Stomach (tissue), 9 donors: Measurements from ENCODE around the gene DUSP7. TPM values are rescaled to one million over a fixed set of nuclear protein-coding genes. Genes with fewer than 3 reads are reported as not detected.
A peak's percentile ranks its signal among the peaks of the same experiment; 100 is the strongest.

ENCODE experiments used
- DNase-seq, 2 donors: peaks; one replicate each; pipeline versions ENCODE4 v3.0.0 to v3.0.0-alpha.2; 2013 to 2019
- H3K27ac ChIP-seq, 5 donors: fragments of 200-600 bp in 4 of 5; sonication (generic) in 4 of 5; one replicate each; pipeline ENCODE4 v1.5.1; 2013 to 2019; ENCODE audit warnings: mild to moderate bottlenecking in 1 of 5, moderate library complexity in 1 of 5
- H3K27me3 ChIP-seq, 3 donors: fragments of 200-600 bp; sonication (generic); one replicate each; pipeline ENCODE4 v1.5.1; 2017 to 2019; ENCODE audit warnings: mixed run types in 1 of 3
- H3K36me3 ChIP-seq, 4 donors: fragments of 200-600 bp; sonication (generic); 1 replicate in 3 of 4; 2 replicates in 1 of 4; pipeline ENCODE4 v1.5.1; 2016 to 2019
- H3K4me1 ChIP-seq, 4 donors: fragments of 200-600 bp; sonication (generic); one replicate each; pipeline ENCODE4 v1.5.1; 2016 to 2019
- H3K4me3 ChIP-seq, 4 donors: fragments of 200-600 bp; sonication (generic) in 3 of 4; one replicate each; pipeline ENCODE4 v1.5.1; 2016 to 2019; ENCODE audit warnings: mild to moderate bottlenecking in 1 of 4
- H3K9me3 ChIP-seq, 4 donors: fragments of 200-600 bp; sonication (generic); one replicate each; pipeline ENCODE4 v1.5.1; 2016 to 2019
- EP300 ChIP-seq: sonication (generic); formaldehyde crosslinking; IDR thresholded peaks from one replicate; pipeline ENCODE4 v1.6.1; 2017; ENCODE audit warnings: antibody characterized with exemption
- POLR2A ChIP-seq, 4 donors: fragments of 450-650 bp; IDR thresholded peaks; one replicate each; pipeline ENCODE4 v1.6.1; 2016; ENCODE audit warnings: antibody characterized with exemption in 4 of 4, control low read depth in 2 of 4, mild to moderate bottlenecking in 1 of 4, moderate library complexity in 1 of 4
- POLR2AphosphoS5 ChIP-seq, 3 donors: sonication (generic); formaldehyde crosslinking; IDR thresholded peaks; one replicate each; pipeline ENCODE4 v1.6.1; 2016; ENCODE audit warnings: antibody characterized with exemption in 3 of 3
- WGBS, 5 donors: extraction: QIAGEN DNeasy Blood & Tissue Kit in 3 of 5; methylation state at CpG; one replicate each; pipeline versions ENCODE4 v1.1.5 to v1.1.7; 2013 to 2018; 5-methylcytosine and 5-hydroxymethylcytosine counted together
- intact Hi-C: fragments of 100-400 bp; cut with DNase I; formaldehyde crosslinking; loops from one replicate; pipeline ENCODE4 v1.15.1; 2023; ENCODE audit warnings: low total_unique reads
- polyA plus RNA-seq, 3 donors: library from polyadenylated mRNA; stranded (reverse); fragments of 200-250 nt; gene quantifications; one replicate each; pipeline ENCODE4 v1.2.3, GENCODE V29; 2013
- total RNA-seq, 5 donors: library from RNA; depleted of rRNA; stranded (reverse); fragments of >200 nt; gene quantifications; one replicate each; pipeline versions ENCODE4 v1.1.0 to v1.2.3, GENCODE V29; 2014 to 2016
- TF ChIP-seq, protein P1 (sequence below), 7 experiments: fragments of 450-650 bp in 4 of 7; fragments of 200-600 bp in 3 of 7; sonication (generic) in 3 of 7; IDR thresholded peaks; one replicate each; pipeline ENCODE4 v1.5.1; 2016 to 2019; ENCODE audit warnings: antibody characterized with exemption in 7 of 7, control low read depth in 2 of 7, mild to moderate bottlenecking in 1 of 7
- donor health status: healthy with polysubstance abuse.
- donor health status: Bipolar disorder and iron deficiency.
- donor health status: healthy.

The DUSP7 gene
- total and polyA plus RNA-seq, 8 donors = 0.58 to 23.7 (median 5.0) TPM

DNA sequence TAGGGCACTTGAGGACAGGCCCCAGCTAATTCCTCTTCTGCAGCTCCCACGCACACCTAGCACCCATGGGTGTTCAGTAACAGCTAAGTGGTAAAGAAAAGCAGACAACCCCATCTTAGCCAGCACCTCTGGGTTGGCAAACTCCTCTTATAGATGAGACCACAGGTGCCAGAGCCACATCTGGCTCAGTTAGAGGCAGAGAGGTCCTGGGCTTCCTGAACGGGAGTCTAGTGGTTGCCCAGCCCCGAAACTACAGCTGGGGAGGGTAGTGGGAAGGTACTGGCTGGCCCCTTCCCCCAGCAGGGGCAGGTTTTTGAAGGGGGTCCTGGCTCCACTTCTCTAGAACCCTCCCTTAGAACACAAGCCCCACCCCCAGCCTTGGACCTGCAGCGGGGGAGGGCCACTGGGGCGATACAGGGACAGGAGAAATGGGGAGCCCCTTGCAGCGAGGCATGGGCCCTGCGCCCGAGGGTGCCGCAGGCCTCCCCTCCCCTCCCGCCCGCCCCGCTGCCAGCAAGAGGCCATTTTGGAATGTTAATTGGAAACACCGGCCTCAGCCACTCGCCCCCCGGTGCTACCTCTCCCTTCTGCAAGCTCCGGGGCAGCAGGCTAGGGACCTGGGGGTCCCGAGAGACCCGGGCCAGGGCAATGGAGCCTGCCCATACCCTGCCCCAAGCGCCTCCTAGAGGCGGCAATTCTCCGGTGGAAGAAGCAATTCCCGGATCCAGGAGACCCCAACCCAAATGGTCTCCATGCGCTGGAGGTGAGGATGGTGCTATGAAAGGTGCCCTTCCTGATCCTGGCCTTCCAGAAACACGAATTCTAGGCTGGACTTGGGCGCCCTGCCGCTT is 1.5 kb downstream of the DUSP7 start:
- TF ChIP-seq, protein P1, sequence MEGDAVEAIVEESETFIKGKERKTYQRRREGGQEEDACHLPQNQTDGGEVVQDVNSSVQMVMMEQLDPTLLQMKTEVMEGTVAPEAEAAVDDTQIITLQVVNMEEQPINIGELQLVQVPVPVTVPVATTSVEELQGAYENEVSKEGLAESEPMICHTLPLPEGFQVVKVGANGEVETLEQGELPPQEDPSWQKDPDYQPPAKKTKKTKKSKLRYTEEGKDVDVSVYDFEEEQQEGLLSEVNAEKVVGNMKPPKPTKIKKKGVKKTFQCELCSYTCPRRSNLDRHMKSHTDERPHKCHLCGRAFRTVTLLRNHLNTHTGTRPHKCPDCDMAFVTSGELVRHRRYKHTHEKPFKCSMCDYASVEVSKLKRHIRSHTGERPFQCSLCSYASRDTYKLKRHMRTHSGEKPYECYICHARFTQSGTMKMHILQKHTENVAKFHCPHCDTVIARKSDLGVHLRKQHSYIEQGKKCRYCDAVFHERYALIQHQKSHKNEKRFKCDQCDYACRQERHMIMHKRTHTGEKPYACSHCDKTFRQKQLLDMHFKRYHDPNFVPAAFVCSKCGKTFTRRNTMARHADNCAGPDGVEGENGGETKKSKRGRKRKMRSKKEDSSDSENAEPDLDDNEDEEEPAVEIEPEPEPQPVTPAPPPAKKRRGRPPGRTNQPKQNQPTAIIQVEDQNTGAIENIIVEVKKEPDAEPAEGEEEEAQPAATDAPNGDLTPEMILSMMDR (IDR thresholded peaks at IDR 0.05) = no peak
- TF ChIP-seq POLR2AphosphoS5 (IDR thresholded peaks at IDR 0.05) (no peak), POLR2A (IDR thresholded peaks at IDR 0.05) (no peak), EP300 (no peak)
- H3K36me3 ChIP-seq = peaks cover 19 to 38% (median 30%) of the 10 kb centered on the region in 4 donors
- peaks cover 41 to 69% (median 58%) of the 10 kb centered on the region in 4 donors for H3K4me1 ChIP-seq
- H3K27me3 ChIP-seq = no peaks in the 10 kb centered on the region
- intact Hi-C loops = no loop called here
- WGBS, 5 donors = 2 to 7% (median 4%) methylated on average over 9 to 26 of the region's 26 CpGs
- peak overlapping the region; percentile 58 to 82 (median 70) for H3K4me3 ChIP-seq
- DNase-seq = no peak
- H3K27ac ChIP-seq = peak overlapping the region; percentile 73 to 94 (median 90)
- H3K9me3 ChIP-seq = no peaks in the 10 kb centered on the region

DNA sequence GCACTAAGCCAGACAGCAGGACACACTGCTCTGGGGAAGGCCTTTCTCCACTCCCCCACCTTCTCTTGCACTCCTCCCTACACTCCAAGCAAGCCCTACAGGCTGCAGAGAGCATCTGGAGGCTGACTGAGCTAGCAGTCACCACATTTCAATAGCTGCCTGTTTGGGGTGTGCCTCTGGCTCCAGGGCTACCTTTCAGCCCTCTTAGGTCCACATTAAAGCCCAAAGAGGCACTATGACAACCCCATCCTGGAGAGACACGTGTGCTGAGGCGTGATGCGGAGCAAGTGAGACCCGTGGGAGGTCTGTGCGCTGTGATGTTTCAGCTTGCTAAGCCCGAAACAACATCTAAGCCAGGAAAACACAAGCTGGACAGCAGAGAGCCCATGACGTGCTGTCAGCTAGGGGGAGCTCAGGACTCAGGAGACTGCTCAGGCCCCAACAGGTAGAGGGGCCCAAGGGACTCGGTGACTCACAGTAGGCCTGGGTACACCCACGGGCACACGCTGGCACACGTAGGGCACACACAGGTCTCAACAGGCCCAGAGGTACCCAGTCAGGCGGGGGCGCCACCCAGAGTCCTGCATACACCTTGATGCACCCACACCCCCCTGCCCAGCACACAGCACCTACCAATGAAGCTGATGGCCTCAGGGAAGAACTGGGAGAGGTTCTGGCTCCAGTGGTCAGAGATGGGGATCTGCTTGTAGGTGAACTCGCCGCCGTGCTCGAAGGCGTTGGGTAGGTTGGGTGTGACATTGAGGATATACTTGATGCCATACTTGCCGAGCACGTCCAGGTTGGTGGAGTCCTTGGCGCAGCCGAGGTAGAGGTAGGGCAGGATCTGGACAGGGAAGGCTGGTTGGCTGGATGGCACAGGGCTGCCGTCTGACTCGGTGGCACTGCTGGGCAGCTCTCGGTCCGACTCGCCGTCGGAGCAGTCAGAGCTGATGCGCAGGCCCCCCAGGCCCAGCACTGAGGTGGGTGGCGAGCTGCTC is 2.8 kb downstream of the DUSP7 start:
- H3K9me3 ChIP-seq = no peaks in the 10 kb centered on the region
- intact Hi-C loops = no loop called here
- H3K27me3 ChIP-seq = no peaks in the 10 kb centered on the region
- DNase-seq = peak in 1 of 2 donors; percentile 65
- 59 to 70% (median 67%) methylated on average over 20 to 31 of the region's 31 CpGs for WGBS, 5 donors
- peak overlapping the region; percentile 8 to 82 (median 70) for H3K4me3 ChIP-seq
- H3K36me3 ChIP-seq = peaks cover 27 to 51% (median 41%) of the 10 kb centered on the region in 4 donors
- H3K4me1 ChIP-seq = peaks cover 48 to 72% (median 70%) of the 10 kb centered on the region in 4 donors
- H3K27ac ChIP-seq = peak overlapping the region; percentile 38 to 94 (median 90)
- TF ChIP-seq, protein P1 (IDR thresholded peaks at IDR 0.05) = peak in 2 of 7 experiments; percentile 7 to 9
- TF ChIP-seq POLR2AphosphoS5 (IDR thresholded peaks at IDR 0.05) = no peak

DNA sequence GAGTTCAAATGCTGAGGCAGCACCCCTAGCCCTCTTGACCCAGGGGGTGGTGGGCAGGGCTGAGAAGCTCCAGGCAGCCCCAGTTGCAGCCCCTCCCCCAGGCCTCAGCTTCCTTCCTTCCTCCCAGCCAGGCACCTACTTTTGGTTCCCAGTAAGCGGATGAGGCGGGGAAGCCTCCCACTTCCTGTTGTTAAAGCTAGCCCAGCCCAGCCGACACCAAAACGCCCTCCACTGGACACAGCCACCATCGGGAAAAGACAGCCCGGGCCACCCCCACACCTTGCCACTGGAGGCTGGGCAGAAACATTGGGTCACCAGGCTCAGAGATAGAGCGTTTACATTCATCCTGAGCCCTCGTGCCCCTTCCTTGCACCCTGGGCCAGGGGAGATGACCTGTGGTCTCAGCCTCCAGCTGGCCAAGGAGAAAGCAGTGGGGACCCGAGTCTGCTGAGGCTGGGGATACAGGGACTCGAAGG is 3.5 kb downstream of the DUSP7 start:
- H3K4me1 ChIP-seq = peaks cover 51 to 76% (median 74%) of the 10 kb centered on the region in 4 donors
- peak overlapping the region; percentile 8 to 82 (median 40) for H3K4me3 ChIP-seq
- H3K27ac ChIP-seq = peak overlapping the region; percentile 38 to 94 (median 90)
- peaks cover 27 to 54% (median 45%) of the 10 kb centered on the region in 4 donors for H3K36me3 ChIP-seq
- intact Hi-C loops = no loop called here
- peak; percentile 83 to 86 for DNase-seq
- no peaks in the 10 kb centered on the region for H3K9me3 ChIP-seq
- TF ChIP-seq POLR2AphosphoS5 (IDR thresholded peaks at IDR 0.05) (peak; percentile 20 to 61 (median 45)), POLR2A (IDR thresholded peaks at IDR 0.05) (no peak), EP300 (no peak)
- TF ChIP-seq, protein P1 (IDR thresholded peaks at IDR 0.05) = peak in 2 of 7 experiments; percentile 35 to 48
- no peaks in the 10 kb centered on the region for H3K27me3 ChIP-seq
- WGBS, 5 donors = 4 to 23% (median 6%) methylated on average over 7 to 10 of the region's 10 CpGs

DNA sequence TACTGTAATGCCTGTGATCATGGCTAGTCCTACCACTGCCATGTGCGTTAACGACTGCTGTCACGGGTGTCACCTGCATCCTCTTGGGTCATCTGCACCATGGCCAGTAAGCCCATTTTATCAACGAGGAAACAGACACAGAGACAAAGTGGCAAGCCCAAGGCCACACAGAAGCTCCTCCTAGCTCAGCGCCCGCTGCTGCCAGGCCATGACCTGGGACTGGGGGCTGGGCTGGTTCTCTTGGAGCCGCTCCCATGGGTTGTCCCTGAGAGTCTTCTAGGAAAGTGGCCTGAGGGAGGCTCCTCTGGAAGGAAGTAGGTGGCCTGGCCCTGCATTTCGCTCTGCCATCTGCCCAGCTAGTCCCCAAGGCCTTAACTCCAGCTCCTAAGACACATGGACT is 4.9 kb downstream of the DUSP7 start:
- Histone ChIP-seq H3K9me3 (no peaks in the 10 kb centered on the region), H3K36me3 (peaks cover 27 to 54% (median 46%) of the 10 kb centered on the region in 4 donors), H3K4me3 (no peak overlapping the region), H3K27me3 (no peaks in the 10 kb centered on the region), H3K27ac (peak overlapping the region in 4 of 5 donors; percentile 86 to 94 (median 91)), H3K4me1 (peaks cover 61 to 82% (median 80%) of the 10 kb centered on the region in 4 donors)
- intact Hi-C loops = no loop called here
- DNase-seq = no peak
- WGBS, 5 donors = 69 to 82% (median 77%) methylated on average over 6 to 8 of the region's 8 CpGs
- TF ChIP-seq POLR2AphosphoS5 (IDR thresholded peaks at IDR 0.05) = no peak
- TF ChIP-seq, protein P1 (IDR thresholded peaks at IDR 0.05) = no peak
- no peak for TF ChIP-seq EP300
